CD4-positive, alpha-beta T cell treated with Interferon gamma for 1 hour (primary cell): ENCODE measurements around the gene LPP.

Experiments used
- DNase-seq: peaks from one replicate; pipeline ENCODE4 v3.0.0-alpha.2; 2020

LPP gene

DNA sequence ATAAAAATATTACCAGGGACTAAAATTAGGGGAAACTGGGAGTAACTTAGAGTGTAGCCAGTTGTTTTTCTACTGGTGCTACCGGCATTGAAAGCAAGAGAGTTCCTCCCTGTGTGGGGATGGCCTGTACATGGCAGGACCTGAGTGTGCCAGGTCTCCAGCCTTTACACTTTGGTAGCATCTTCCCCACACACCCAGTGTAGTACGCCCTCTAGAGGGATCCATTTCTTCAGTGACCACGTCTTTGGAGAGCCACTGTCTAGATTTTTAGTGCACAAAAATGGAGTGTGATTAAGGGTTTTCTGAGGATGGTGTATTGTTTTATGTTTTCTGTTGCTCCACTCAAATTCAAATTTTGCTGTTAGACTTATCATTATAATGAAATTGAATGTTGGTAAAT is 510.8 kb downstream of the LPP start:
- DNase-seq, result no peak

DNA sequence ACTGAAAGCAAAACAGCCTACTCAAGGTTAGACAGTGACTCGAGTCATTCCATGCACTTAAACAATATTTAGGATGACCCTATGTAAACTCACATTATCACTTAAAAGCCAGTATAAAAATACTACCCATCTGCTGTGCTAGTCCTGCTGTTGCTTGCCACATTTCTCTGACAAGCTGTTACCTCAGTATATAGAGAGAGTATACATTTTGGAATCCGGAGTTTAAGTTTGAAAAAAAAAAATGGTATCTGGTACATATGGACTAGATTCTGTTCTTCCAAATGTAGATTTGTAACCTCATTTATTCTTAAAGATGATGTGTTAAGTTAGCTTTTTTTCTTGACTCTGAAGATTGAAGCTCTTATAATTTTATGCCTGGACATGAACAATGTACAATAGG is 514.0 kb downstream of the LPP start:
- DNase-seq, result no peak

DNA sequence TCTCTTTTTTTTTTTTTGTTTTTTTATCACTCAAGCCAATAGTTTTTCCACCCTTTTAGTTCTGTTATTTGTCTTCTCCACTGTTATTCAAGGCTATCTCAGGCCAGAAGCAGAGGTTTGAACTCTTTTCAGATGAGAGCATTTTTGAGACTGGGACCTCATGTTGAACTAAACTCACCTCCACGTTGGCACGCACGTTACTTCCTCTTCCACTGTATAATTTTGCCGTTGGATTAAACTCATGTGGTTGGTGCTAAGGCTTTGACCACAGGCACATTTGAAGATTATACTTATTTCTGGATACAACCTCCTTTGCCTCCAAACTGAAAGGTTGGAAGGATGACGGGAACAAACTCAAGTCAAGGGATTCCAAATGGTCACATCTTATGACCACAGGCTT is 516.5 kb downstream of the LPP start:
- no peak for DNase-seq

DNA sequence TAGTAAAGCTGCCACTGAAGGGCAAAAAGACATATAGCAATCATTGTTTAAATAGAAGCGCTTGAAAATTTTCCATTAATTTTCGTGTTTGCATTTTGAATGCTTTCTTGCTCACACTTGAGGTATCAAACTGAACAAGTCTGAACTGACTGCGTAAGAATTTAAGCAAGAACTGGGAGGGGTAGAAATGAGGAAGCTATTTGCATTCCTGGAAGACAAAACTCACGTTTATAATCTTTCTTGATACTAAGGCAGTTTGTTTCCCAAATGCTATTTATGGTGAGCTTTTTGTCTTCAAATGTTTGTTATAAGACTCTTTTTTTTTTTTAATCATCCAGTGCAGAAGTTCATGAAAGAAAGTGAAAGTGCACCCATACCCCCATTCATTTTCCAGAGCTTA is 518.0 kb downstream of the LPP start:
- DNase-seq, result no peak

DNA sequence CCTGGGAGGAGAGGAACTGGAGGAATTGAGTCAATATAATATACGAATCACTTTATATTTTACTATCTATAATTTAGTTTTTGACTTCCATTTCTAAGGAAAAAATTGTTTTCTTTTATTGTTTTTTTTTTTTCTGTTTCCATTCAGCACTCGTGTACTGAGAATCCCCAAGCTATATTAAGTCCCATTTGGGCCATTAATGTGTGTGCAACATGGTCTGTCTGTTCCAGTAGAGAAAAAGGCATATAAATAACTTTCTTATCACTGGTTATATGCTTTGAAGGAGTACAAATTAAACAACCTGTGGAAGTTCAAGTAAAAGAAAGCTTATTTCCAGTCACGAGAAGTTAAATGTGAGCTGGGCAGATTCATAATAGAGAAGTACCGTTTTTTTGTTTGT is 518.9 kb downstream of the LPP start:
- no peak for DNase-seq

DNA sequence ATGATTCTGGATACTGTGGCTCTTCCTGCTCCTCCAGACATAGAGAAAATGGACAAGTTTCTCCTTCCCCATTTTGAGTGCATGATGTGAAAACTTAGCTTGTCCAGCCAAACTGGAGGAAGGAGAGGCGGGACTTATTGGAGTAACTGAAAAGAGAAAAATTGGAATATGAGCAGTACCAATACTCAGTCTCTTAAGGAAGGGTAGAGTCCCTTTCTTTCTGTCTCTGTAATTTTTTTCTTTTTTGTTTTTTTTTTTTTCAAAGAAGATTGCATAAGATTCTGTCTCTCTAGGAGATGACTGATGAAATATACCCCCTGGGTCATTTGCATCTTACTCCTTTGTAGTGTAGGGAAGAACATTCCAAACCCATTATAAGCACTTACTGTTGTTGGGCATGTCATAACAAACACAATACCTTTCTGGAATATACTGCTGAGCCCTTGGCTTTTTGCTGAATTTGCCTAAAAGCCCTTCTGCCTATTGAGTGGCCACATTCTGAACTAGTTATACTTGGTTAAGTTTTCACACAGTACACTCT is 519.8 kb downstream of the LPP start:
- no peak for DNase-seq

DNA sequence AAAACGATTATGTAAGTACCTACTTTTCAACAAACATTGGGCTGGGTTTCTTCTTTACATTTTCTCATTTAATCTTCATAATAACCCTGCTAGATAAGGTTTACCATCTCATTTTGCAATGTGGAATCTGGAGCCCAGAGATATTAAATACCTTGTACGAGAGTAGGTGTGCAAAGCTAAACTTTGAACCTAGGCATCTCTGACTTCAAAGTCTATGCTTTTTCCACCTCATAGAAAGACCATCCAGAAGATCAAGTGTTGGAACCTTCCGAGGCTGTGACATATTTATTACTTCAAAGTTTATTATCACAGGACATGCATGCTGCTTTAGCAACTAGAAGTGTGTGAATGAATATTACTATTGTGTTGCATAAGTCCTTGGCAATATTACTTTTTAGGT is 520.6 kb downstream of the LPP start:
- no peak for DNase-seq

DNA sequence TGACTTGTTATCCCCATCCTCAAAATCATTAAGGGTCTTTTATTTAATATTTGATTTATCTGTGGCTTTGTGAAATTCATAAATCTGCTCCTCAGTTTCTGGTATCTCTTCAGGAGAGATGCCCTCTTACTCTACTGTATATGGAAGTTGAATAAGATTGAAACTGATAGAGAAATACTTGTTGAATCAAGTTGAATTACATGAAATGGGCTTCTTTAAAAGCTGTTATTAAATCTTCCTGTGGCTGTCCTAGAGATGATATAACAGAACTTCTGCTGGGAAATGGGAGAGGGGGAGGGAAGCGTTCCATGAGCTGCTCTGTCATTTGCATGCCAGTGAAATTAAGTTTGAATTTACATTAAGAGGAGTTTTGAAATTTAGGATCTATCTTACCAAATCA is 523.4 kb downstream of the LPP start:
- no peak for DNase-seq

DNA sequence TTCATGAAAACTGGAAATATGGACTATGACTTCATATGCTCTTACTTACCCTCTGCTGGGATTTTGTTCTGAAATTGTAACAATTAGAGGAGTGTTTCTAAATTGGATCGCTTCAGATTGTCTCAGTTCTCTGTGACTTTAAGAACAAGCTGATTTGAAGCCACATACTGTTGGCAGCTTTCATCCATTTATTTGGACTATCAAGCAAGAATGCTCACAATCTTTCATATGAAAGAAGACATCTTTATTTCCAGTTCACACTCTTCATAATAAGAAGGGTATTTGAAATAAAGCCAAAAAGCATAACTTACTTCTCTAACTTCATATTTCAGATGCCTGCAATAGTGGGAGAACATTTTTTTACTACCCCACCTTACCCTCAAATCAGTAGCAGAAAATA is 526.2 kb downstream of the LPP start:
- no peak for DNase-seq

DNA sequence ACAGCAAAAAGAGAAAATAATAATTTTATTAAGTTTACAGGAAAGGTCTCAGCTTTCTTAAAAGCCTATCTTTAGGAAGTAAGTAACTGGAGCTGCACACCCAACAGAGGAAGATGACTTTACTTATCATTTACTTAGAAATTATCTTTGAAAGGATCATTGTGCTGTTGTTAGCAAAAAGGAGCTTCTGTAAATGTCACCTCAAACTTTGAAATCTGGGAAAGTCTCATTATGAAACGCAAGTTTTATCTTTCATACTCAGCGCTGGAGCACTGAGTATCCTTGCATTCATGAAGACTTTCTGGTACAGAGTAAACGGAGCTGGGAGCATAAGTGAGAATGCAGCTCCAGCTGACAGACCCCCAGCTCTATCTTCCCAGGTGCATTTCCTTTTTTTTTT is 526.6 kb downstream of the LPP start:
- DNase-seq, result no peak

DNA sequence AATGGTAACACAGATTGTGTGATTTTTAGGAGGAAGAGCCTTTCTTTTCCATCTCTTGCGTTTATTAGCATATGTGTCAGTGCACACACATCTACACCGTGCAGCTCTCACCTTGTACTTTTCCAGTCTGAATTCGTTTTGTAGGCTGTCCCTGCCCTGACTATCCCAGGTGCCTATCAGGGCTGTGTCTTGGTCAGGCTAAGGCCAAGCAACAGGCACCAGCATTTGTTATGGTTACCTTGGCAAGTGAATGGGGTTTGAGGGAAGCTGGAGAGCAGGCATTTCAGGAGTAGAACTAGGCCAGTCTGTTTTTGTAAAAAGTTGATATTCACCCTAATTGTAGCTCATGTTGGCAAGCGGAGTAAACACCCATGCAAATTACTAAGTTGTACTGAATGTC is 528.4 kb downstream of the LPP start:
- no peak for DNase-seq

DNA sequence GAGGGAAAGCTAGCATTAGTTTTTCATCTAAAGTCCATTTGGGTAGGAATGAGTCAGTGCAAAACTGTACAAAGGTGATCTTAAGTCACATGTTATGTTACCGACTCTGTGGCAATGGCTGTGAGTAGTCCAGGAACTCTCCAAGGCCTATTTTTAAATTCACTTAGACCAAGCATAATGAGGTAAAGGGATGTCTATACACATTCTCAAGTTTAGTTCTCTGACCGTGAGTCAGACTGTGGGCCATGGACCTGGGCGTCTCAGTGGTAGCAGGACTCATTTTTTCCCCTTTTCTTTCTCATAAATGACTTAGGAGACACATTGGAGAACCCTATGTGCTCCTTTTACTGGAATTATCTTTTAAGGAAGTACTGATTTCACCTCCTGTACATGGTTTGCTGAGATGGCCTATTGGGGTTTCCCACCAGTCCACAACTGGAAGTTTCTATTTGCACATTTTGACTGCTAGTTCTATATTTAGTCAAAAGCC is 529.1 kb downstream of the LPP start:
- peak; percentile 28 for DNase-seq

DNA sequence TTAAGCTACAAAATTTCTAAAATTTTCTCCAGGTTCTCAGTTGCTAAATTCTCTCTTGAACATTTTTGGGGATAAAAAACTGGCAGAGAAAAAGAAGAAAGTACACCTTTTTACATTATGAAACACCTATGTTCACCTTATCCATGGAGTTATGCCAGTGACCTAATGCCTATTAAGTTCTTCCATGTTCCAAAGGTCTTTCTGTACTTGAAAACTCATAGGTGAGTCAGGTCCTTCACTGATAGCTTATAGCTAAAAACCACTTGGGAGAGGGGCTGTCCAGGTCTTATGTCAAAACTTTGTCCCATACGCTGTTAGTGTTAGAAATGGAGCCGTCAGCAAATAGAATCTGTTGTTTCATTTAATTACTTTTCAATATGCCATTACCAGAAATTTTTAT is 530.3 kb downstream of the LPP start:
- DNase-seq, result no peak

DNA sequence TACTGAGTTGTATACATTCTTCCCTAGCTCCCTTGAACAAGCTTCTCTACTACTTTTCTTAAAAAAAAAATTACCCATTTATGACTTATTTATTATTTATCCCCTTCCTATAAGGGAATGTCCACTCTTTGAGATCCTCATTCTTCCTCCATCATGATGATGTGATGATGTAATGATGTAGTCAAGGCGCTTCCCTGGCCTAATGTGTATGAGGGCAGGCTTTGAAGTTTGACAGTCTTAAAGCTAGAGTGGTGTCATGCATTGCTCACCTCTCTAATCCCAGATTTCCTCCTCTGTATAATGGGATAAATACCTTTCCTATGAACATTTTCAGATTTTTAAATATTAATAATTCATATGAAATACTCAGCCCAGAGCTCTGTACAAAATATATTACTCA is 531.8 kb downstream of the LPP start:
- no peak for DNase-seq

DNA sequence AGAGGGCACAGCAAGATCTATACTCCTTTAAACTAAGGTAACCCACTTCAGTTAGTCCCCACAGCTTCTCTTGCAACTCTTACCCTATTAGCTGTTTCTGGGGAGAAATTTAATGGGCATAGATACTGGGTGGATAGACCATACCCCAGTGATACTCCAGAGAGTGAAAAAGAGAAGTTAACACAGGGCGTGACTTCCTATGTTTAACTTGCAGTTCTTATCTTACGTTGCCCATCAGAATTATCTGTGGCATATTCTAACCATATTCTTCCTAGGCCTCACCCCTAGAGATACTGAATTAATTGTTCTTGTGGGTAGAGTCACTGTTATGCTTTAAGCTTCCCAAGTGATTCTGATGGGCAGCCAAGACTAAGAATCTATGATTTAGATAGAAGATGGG is 532.4 kb downstream of the LPP start:
- no peak for DNase-seq

DNA sequence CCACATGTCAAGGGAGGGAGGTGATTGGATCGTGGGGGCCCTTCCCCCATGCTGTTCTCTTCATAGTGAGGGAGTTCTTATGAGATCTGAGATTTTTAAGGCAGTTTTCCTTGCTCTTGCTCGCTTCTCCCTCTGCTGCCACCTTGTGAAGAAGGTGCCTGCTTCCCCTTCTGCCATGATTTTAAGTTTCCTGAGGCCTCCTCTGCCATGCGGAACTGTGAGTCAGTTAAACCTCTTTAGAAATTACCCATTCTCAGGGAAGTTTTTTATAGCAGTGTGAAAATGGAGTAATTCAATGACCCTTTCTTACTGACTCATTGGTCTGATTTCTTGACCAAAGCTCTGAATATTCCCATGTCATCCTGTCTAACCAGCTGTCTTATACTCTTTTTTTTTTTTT is 533.4 kb downstream of the LPP start:
- DNase-seq, result peak; percentile 57

DNA sequence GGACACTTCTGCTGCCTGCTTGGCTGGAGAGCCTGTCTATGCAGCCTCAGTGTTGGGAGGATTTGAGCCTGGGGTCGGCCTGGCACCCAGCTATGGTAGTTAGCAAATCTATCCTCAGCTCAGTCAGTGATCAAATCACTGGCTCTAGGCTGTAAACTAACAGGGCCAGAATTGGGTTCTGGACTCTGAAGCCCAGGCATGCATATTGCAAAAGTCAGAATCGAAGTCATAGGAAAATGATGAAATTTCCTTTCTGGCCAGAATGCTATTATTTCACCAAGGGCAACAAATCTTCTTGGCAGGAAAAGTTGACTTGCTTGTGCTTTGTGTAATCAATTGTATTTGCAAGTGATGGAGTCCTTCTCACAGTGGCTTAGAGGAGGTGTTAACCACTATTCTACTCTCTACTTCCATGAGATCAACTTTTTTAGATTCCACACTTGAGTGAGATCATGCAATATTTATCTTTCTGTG is 535.2 kb downstream of the LPP start:
- no peak for DNase-seq

DNA sequence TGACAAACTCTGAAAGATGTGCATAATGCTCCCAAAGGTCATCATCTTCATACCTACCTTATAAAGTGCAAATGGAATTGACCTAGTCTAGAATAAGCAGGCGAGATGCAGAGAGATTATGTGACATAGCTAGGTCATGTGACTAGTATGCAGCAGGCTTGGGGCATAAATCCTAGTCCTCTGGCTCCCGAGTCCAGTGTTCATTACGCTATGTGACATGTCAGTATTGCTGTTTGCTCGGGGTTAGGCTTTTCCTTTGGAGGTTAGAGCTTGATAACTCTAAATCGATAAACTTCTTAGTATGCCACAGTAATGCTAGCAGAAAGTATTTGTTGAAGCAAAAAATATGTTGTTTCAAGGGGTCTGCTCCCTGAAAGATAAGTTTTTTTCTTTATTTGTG is 536.1 kb downstream of the LPP start:
- no peak for DNase-seq

DNA sequence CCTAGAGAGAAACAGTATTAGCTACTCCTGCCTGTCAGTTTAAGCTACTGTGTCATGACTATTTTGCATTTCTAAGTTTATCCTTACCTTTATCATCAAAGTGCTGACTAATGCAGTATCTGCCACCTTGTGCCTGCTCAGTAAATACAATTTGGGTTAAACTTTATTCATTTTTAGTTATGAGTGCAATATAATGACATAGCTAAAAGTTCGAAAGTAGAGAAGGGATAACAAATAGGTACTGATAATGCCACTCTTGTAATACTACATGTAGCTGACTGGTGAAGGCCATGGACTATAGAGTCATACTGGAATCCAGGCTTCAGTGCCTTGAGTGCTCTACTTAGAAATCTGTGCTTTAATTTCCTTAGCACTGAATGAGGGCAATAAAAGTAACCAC is 537.0 kb downstream of the LPP start:
- no peak for DNase-seq

DNA sequence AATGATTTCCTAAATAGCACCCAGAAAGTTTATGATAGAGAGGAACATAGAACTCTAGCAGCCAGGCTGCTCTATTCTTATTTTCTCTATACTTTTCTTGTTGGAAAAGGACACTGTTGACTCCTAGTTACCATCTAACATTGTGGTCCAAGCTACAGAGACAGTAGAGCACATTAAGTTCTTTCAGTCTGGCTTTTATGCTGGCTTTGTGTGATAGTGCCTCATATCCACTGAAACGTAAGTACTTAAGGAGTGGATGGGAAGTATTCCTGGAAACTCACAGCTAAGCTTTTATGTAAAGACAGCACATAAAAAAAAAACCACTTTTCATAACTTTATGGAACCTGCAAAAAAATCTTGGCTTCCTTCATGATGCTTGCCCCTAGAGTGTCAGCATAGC is 537.7 kb downstream of the LPP start:
- DNase-seq, result no peak

DNA sequence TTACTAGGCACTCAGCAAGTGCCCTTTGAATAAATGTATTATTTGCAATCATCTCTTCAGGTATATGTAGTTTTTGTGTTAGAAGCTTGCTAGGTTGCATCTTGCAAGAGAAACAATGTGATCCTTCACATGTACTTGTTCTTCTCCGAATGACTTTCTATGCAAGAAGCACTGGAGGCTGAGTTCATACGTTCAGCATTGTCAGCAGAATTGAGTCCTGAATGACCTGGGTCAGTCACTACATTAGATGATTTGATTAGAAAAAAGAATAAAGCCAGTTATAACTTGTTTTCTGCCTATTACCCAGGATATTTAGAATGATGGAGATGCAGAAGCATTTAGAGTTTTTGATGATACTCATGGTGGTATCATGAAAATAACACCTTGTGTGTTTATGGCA is 538.7 kb downstream of the LPP start:
- no peak for DNase-seq

DNA sequence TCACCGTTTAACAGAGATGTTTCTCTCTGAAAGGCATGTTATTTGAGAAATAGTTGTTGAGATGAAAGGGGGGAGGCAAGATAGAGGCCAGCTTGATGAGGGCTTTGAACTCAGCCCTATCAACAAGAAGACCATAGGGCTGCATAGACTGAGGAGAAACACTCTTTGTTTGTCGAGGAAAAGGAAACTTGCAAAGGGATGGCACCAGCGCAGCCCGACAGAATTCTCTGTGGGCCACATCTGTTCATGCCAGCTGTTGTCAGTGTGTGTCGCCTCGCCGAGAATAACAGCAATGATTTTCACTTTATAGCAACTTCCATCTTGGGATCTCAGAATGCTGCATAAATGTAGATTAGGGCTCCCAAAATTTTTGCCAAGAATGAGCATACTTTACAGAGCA is 539.5 kb downstream of the LPP start:
- no peak for DNase-seq

DNA sequence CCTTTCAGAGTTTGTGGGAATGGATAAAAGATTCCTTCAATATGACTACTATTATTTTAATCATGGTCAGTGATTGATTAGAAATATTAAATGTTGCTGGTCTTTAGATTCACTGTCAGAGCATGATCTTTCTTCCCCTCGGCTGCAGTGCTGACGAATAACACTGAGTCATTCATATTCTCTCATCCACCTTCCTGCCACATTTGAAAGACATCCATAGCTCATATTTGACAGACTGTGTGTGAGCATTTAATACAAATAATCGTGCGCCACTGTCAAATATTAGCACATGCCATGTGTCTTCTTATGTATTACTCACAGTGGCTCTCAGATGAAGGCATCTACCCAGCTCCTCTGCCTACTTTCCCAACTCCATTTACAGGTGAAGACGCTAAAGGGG is 541.3 kb downstream of the LPP start:
- DNase-seq, result no peak

DNA sequence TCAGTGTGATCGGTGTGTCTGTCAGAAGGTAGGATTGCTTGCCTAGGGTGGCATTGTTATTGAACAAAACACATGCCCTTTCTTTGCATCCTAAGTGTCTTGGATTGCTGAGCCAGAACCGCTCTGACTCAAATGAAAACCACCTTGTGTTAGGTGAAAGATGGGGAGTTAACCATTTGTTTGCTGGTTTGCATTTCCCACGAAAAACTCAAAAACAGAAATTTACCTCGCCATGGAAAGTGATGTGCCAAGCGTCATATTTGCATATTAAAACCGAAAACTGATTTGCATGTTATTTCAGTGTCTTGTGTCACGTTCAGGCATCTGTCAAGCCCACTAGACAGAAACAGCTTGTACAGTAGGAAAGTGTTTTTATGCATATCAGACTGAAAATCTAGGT is 543.2 kb downstream of the LPP start:
- no peak for DNase-seq

DNA sequence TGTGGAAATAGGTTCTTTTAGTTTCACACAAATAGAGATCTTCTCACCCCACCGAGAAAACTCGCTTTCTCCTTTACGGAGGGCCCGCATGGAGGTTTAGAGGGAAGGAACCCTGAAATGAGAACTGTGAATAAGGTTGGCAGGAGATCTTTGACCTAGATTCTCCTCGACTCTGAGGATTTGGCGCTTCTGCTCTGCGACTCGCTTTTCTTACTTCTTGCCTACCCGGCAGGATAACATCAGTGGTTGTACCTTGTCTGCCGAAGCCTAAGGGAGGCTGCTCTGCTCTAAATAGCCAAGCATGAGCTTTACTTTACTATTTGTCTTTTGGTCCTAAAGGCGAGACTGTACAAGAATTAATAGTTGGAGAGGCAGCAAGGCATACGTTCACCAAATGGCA is 544.5 kb downstream of the LPP start:
- DNase-seq, result no peak

DNA sequence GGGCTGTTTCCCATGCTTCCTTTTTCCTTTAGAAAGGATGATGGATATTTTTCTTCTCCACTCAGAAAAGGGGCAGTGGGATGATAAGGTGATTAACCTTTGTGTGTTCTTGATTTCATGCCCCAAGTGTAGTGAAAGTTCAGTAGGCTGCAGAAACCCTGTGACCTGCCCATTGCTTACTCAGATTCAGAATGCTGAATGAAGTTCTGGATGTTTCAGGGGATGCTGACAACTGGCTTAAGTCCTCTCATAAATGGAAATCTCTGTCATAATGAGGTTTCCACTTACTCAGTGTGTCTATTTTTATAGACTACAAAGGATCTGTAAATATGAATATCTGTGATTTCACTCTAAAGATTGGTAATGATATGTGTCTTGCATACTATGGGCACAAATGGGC is 546.5 kb downstream of the LPP start:
- DNase-seq, result no peak
